ENCODE data around the gene NOL3.

Gene NOL3

GRCh38 chr16:67142342-67142741 lies 28.0 kb upstream of the NOL3 start:
- no peaks in the 10 kb centered on the region for H3K27me3 ChIP-seq (ENCODE audit: insufficient read depth, poor library complexity, severe bottlenecking)
- DNase-seq (ENCODE audit: low read depth in 1 of 2, low spot score in 1 of 2) = no peak
- TF ChIP-seq, protein P1, sequence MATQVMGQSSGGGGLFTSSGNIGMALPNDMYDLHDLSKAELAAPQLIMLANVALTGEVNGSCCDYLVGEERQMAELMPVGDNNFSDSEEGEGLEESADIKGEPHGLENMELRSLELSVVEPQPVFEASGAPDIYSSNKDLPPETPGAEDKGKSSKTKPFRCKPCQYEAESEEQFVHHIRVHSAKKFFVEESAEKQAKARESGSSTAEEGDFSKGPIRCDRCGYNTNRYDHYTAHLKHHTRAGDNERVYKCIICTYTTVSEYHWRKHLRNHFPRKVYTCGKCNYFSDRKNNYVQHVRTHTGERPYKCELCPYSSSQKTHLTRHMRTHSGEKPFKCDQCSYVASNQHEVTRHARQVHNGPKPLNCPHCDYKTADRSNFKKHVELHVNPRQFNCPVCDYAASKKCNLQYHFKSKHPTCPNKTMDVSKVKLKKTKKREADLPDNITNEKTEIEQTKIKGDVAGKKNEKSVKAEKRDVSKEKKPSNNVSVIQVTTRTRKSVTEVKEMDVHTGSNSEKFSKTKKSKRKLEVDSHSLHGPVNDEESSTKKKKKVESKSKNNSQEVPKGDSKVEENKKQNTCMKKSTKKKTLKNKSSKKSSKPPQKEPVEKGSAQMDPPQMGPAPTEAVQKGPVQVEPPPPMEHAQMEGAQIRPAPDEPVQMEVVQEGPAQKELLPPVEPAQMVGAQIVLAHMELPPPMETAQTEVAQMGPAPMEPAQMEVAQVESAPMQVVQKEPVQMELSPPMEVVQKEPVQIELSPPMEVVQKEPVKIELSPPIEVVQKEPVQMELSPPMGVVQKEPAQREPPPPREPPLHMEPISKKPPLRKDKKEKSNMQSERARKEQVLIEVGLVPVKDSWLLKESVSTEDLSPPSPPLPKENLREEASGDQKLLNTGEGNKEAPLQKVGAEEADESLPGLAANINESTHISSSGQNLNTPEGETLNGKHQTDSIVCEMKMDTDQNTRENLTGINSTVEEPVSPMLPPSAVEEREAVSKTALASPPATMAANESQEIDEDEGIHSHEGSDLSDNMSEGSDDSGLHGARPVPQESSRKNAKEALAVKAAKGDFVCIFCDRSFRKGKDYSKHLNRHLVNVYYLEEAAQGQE (IDR thresholded peaks at IDR 0.05; ENCODE audit: insufficient replicate concordance, low read depth) = no peak
- no peak for TF ChIP-seq SPI1 (IDR thresholded peaks at IDR 0.05; ENCODE audit: borderline replicate concordance, low read depth)
- no peak for TF ChIP-seq POLR2AphosphoS5 (IDR thresholded peaks at IDR 0.05; ENCODE audit: low read depth)
- TF ChIP-seq, protein P2, sequence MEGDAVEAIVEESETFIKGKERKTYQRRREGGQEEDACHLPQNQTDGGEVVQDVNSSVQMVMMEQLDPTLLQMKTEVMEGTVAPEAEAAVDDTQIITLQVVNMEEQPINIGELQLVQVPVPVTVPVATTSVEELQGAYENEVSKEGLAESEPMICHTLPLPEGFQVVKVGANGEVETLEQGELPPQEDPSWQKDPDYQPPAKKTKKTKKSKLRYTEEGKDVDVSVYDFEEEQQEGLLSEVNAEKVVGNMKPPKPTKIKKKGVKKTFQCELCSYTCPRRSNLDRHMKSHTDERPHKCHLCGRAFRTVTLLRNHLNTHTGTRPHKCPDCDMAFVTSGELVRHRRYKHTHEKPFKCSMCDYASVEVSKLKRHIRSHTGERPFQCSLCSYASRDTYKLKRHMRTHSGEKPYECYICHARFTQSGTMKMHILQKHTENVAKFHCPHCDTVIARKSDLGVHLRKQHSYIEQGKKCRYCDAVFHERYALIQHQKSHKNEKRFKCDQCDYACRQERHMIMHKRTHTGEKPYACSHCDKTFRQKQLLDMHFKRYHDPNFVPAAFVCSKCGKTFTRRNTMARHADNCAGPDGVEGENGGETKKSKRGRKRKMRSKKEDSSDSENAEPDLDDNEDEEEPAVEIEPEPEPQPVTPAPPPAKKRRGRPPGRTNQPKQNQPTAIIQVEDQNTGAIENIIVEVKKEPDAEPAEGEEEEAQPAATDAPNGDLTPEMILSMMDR (IDR thresholded peaks at IDR 0.05; ENCODE audit: insufficient read depth, low read length) = no peak
- TF ChIP-seq GABPA (IDR thresholded peaks at IDR 0.05; ENCODE audit: low read depth) = no peak

DNA sequence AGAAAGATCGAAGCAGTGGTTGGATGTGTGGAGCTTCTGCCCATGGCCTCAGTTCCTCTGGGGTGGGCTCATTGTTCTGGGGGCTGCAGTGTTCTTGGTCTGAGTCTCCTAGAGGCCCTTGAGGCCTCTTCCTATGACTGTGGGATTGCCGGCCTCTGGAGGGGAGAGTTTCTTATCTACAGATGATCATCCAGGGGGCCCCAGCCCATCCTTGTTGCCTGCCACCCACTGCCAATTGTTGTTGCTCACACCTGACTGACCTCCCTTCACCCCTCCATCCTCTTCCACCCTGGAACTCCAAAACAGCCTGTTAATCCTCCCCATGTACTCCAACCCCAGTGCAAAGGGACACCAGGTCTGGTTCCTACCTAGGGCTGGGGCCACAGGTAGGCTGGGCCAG lies 25.4 kb upstream of the NOL3 start:
- no peak overlapping the region for H3K27ac ChIP-seq (replicated peaks)
- no peak overlapping the region for H3K4me3 ChIP-seq (replicated peaks; ENCODE audit: insufficient read depth, low read length)
- no peak for TF ChIP-seq POLR2AphosphoS5 (IDR thresholded peaks at IDR 0.05; ENCODE audit: low read depth)
- TF ChIP-seq, protein P2 (IDR thresholded peaks at IDR 0.05; ENCODE audit: insufficient read depth, low read length) = no peak
- no peak for TF ChIP-seq GABPA (IDR thresholded peaks at IDR 0.05; ENCODE audit: low read depth)
- TF ChIP-seq, protein P1 (IDR thresholded peaks at IDR 0.05; ENCODE audit: insufficient replicate concordance, low read depth) = no peak
- no peak for TF ChIP-seq SPI1 (IDR thresholded peaks at IDR 0.05; ENCODE audit: borderline replicate concordance, low read depth)
- DNase-seq (ENCODE audit: low read depth in 1 of 2, low spot score in 1 of 2) = no peak
- H3K27me3 ChIP-seq (ENCODE audit: insufficient read depth, poor library complexity, severe bottlenecking) = no peaks in the 10 kb centered on the region

More at GRCh38 chr16:67142342-67142741, 28.0 kb upstream of the NOL3 start:
- no peak overlapping the region for H3K4me3 ChIP-seq (replicated peaks; ENCODE audit: insufficient read depth, low read length)
- H3K27ac ChIP-seq (replicated peaks) = no peak overlapping the region

DNA sequence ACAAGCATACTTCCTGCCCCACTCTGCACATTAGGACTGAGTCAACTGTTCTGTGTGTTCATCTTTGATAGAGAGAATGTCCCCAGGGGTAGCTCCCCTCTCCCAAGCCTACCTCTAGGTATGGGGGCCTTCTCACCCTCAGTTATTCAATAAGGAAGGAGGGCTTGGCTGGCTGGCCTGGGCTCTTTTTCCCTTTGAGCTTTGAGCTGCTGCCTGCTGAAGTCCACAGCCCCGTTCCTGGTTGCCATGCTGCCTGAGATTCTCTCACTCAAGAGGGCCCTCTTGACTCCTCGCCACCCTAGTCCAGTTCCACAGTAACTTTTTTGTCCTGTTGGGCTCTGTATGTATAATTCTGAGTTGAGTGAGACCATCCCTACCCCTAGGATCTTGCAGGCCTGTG lies 24.6 kb upstream of the NOL3 start:
- Histone ChIP-seq H3K4me3 (replicated peaks; ENCODE audit: insufficient read depth, low read length) (no peak overlapping the region), H3K27ac (replicated peaks) (no peak overlapping the region), H3K27me3 (ENCODE audit: insufficient read depth, poor library complexity, severe bottlenecking) (peaks cover 5% of the 10 kb centered on the region)
- no peak for DNase-seq (ENCODE audit: low read depth in 1 of 2, low spot score in 1 of 2)
- TF ChIP-seq GABPA (IDR thresholded peaks at IDR 0.05; ENCODE audit: low read depth) (no peak), SPI1 (IDR thresholded peaks at IDR 0.05; ENCODE audit: borderline replicate concordance, low read depth) (no peak), POLR2AphosphoS5 (IDR thresholded peaks at IDR 0.05; ENCODE audit: low read depth) (no peak)
- TF ChIP-seq, protein P1 (IDR thresholded peaks at IDR 0.05; ENCODE audit: insufficient replicate concordance, low read depth) = no peak
- TF ChIP-seq, protein P2 (IDR thresholded peaks at IDR 0.05; ENCODE audit: insufficient read depth, low read length) = no peak
